Anterior cingulate cortex (tissue), 58 donors: Measurements from ENCODE around the gene SLC19A1.
"Not testable (repeated sequence)": the region's sequence is repeated elsewhere in the genome, so short reads cannot be mapped to it uniquely, and the experiment has no call there.

Experiments used
- DNase-seq, 58 donors: peaks; one replicate each; lab custom pipeline; 2025; lab: John Stamatoyannopoulos, UW

The SLC19A1 gene

DNA sequence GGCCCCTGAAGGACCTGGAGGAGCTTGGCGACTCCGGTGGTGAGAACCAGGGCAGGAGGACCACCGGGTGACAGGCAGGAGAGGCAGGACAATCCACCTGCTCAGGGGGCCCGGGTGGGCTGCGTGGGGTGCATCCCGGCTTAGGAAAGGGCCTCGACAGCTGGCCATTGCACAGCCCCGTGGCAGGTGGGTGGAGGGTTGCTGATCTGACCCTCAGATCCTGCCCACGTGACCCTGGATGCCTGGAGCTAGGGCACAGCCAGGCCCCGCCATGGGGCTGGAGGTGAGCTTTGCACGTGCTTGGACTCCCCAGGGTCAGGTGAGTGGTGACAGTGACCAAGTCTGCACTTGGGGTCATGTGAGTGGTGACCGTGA is 35.5 kb upstream of the SLC19A1 start:
- DNase-seq: no peak

GRCh38 chr21:45576838-45577737 is 34.8 kb upstream of the SLC19A1 start:
- no peak for DNase-seq

DNA sequence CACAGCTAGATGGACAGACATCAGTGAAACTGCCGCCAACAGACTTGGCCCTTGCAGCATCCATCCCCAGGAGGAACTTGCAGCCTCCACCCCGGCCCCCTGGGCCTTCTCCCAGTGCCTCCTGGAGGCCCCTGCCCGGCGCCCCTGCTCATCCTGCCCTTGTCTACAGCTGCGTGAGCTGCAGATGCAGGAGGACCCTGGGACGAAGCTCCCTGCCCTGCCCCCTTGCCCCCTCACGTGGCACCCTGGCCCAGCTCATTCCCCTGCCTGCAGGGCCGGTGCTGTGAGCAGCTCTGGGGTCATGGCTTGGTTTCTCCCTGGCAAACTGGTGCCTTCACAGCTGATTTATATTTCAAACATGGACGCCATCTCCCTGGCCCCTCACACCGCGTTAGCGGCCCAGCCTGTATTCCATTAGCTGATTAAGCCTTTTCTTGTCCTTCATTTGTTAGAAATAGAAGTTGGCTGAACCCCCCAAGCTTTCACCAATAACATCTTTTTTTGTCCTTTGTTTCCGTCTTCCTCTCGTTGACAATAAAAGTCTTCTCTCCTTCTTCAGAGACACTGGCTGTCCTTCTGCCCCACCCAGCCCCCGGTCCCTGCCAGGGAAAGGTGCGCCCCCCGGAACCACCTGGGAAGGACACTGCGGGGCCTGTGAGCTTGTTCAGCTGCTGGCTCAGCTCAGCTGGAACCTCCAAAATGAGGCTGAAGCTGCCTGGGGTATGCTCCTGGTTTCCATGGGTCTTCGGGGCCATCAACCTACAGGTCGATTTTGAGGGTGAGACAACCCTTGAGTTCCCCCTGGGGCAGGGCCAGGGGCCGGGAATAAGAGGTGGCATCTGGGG is 34.0 kb upstream of the SLC19A1 start:
- no peak for DNase-seq

- no peak for DNase-seq
These were observed 33.2 kb upstream of the SLC19A1 start for GRCh38 chr21:45575304-45575992.

DNA sequence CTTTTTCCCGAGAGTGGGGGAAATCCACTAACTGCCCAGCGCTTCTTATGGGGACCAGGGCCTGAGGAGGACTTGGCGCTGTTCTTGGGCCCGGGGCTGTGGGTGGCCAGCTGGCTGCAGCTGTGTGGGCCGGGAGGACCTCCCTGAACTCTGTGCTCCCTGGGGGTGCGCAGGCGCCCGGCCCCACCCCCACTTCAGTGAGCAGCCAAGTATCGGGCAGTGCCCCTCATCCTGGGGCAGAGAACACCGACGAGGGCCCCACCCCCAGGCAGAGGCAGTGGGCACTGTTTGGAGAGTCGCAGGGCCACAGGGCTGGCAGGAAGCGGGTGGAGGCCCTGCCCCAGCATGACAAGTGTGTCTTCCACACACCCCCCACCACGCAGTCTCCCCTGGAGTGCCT is 32.5 kb upstream of the SLC19A1 start:
- DNase-seq: no peak

DNA sequence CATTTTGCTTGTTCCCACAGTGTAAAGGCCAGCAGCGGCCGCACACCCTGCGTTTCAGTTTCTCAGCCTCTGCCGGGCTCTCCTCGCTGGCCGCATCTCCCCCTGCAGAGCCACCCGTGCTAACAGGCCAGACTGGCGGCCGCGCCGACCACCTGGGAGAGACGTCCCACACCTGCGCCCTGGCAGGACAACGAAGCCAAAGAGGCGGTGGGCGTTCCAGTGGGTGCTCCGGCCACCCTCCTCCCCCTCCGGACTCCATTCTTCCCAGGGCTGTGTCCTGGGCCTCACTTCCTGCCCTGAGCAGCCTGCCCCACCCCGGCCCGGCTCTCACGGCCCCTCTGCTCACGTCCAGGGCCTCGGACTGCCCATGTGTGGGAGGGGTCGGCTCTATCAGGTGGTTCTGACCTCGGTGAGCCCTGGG is 31.9 kb upstream of the SLC19A1 start:
- no peak for DNase-seq

GRCh38 chr21:45573452-45574035 is 31.3 kb upstream of the SLC19A1 start:
- DNase-seq: no peak

- no peak for DNase-seq
These were observed 30.7 kb upstream of the SLC19A1 start for GRCh38 chr21:45572783-45573451.

DNA sequence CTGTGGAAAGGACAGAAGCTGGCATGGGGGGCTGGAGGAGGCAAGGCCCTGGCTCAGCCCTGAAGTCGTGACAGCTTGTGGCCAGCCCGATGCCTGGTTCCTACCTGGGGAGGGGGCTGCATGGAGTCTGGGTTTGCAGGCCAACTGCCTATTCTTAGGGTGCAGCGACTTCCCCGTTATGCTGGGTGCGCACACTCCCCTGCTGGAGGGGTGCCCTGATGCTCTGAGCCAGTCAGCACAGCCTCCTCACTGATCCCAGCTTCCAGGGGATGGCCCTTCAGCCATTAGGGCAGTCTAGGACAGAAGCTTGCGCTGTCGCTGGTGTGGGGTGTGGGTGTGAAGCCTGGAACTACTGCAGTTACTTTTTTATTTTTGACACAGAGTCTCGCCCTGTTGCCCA is 30.0 kb upstream of the SLC19A1 start:
- no peak for DNase-seq

- DNase-seq: no peak
These were observed 29.4 kb upstream of the SLC19A1 start for GRCh38 chr21:45571641-45572040.

DNA sequence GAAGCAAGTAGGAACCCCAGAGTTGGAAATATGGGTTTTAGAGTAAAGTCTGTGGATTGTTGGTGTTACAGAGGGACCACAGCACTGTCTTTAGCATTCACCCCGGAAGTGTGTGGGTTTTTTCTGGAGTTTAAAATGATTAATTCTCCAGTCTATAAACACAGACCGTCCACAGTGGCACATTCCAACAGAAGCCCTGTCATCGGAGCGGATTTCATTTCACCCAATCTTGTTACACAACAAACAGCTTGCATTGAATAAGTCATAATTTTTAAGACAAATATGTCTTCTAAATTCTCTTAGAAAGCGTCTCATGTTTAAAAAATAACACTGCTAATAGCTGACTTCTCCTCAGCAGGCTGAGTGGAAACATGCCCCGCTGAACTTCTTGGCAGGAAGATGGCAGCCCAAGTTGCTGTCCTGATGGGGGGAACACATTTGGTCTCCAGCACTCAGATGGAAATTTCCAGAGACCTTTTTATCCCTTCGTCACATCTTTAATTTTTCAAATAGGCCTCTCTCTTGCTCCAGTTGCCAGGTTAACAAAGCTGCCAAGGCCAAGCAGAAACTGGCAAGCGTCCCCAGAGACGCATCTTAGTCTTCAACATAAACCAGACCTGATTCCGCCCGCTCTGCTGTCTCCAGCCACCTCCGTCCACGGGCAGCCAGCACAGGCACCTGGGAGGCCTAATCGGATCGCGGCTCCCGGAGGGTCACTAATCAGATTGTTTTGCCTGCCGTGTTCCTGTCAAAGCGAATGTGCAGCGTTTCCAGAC is 28.8 kb upstream of the SLC19A1 start:
- no peak for DNase-seq

DNA sequence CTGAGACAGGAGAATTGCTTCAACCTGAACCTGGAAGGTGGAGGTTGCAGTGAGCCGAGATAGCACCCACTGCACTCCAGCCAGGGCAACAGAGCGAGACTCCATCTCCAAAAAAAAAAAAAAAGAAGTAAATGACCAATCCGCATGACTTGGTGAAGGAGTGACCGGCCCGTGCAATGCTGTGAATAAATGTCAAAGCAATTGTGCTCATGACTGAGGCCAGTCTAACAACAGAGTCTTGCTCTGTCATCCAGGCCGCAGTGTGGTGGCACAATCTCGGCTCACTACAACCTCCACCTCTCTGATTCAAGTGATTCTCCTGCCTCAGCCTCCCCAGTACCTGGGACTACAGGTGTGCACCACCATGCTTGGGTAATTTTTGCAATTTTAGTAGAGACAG is 27.8 kb upstream of the SLC19A1 start:
- DNase-seq: no peak

- DNase-seq: no peak
These were observed 26.1 kb upstream of the SLC19A1 start for GRCh38 chr21:45568383-45568782.

- DNase-seq: not testable (repeated sequence)
These were observed 21.9 kb upstream of the SLC19A1 start for GRCh38 chr21:45564137-45564536.

DNA sequence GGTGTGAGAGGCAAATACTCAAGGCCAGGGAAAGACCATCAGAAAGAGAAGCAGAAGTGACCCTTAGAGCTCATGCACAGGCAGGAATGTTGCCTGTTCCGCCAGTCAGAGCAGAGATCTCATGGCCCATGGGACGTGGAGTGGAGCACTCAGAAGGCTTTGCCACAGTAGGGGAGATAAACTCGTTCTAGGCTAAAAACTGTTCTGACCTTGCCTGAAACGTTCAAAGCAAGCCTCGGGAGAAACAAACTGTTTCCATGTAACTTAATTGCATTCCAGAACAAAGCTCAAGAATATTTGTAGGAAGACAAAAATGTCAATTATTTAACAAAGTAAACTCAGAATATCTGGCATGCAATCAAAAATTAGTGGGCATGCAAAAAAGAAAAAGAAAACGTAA is 20.7 kb upstream of the SLC19A1 start:
- DNase-seq: no peak

DNA sequence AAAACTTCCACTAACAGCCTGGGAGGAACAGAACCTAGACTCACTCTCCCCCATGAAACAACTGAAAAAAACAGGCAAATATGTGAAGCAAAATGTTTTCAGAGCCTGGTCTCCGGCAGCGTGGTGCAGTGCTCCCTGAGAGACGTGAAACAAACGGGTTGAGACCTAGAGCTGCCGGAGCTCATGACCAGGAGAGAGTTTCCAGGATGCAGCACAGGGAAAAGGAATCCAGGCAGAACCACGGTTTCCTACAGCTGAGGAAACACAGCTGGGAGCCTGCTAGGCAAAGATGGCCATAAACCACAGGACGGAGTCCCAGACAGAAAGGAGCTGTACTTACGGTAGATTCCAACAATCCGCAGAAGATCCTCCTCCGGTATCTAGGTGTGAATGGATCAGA is 20.2 kb upstream of the SLC19A1 start:
- DNase-seq: no peak

DNA sequence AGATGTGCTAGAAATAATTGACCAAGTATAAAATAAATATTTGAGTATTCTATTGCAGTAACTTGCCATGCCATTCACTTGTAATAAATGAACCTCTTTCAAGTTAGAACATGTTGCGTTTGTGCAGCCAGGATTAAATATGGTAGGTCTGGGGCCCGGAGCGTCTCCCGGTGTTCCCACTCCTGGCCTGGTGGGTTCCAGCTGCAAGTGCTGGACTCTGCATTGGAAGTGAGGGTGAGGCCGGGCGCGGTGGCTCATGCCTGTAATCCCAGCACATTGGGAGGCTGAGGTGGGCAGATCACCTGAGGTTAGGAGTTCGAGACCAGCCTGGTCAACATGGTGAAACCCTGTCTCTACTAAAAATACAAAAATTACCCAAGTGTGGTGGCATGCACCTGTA is 19.0 kb upstream of the SLC19A1 start:
- not testable (repeated sequence) for DNase-seq

GRCh38 chr21:45560106-45561021 is 18.1 kb upstream of the SLC19A1 start:
- no peak for DNase-seq
